HG02973 (cell line): ENCODE results near the gene ADAMTS10.
"Not testable (repeated sequence)": the region's sequence is repeated elsewhere in the genome, so short reads cannot be mapped to it uniquely, and the experiment has no call there.

Experiments
- ATAC-seq: cut with Tn5 transposase; IDR thresholded peaks from one replicate; pipeline ENCODE4 v1.9.1; 2021; ENCODE audit warnings: moderate library complexity; ENCODE audit not compliant: unreplicated experiment

Gene ADAMTS10

DNA sequence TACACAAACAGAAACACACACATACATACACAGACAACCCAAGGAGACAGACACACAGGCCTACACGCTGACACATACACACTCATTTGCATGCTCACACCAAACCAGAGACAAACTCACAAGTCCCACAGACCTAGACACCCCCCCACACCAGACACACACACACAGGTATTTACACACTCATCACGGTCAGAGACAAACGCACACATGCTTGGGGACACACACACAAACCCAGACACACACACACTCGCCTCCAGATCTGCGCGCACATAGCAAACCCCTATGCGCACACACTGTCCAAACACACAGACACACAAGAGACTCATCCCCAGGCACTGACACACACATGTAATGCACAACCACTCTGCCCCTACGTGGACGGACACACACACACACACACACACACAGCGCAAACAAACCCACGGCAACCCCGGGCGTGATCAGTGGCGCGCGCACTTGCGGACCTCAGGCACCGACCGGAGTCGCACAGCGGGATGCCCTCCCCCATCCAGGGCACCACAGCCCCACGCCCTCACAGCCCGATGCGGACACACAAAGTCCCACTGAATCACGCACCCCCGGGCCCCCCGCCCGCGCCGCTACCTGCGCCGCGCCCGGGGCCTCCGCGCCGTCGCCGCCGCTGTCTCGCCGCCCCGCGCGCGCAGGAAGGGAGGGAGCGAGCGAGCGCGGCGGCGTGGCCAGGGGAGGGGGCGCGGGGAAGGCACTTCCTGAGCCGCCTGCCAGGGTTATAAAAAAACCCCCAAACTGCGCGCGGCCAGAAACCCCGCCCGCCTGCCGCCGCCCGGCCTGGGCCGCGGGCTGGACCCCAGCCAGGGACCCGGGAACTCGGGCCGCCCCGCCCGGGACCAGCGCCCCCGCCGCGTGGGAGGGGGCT lies at the start of gene ADAMTS10:
Gene ADAMTS10 (minus strand): TSS at position 675 of the 895 bp plus-strand sequence. CDS start 5,005 bp downstream, outside the sequence.
- ATAC-seq = no peak

DNA sequence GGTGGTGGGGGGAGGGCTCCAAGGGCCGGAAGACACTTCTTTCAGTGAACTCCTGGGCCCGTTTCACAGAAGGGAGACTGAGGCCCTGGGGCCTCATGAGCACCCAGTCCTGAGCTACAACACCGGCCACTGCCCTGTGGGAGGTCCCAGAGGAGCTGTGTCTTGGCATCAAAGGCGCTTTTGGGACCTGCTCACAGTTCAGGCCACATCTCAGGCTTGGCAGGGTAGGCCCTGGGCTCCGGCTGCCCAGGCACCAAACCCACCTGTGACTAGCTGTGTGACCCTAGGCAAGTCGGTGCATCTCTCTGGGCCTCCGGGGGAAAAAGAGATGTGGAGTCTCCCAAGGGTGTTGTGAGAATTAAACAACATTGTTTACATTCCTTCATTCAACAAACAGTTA lies 49.4 kb upstream of the ADAMTS10 start:
- ATAC-seq = no peak

DNA sequence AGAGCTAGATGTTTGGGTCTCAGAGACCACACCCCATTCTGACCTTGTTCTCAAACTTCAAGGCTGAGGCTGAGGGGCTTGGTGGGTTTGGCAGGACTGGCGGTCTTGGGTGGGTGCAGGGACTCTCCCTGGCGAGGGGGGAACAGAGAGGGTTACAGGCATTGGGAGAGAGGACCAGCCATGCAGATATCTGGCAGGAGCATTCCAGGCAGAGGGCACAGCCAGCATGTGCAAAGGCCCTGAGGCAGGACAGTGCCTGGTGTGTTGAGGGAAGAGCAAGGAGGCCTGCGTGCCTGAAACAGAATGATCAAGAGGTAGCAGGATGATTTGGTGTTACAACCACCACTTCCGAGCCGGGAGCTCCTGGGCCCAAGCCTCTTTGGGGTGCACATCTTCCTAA lies 47.4 kb upstream of the ADAMTS10 start:
- ATAC-seq = no peak

DNA sequence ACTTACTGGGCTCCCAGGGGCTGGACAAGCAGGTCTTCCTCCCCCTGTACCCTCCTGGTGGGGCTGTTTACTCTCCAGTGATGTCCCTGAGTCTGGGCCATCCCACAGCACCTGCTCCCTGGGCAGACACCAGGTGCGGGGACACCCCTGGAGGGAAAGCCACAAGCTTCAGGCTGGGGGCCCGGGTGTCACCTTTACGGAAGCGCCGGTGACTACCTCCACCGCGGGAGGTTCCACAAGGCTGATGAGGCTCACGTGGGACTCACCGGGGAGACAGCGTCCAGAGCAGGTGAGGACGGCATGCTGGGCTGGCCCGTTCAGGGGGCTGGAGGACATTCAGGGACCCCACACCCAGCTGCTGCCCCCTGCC lies 44.8 kb upstream of the ADAMTS10 start:
- ATAC-seq = no peak

DNA sequence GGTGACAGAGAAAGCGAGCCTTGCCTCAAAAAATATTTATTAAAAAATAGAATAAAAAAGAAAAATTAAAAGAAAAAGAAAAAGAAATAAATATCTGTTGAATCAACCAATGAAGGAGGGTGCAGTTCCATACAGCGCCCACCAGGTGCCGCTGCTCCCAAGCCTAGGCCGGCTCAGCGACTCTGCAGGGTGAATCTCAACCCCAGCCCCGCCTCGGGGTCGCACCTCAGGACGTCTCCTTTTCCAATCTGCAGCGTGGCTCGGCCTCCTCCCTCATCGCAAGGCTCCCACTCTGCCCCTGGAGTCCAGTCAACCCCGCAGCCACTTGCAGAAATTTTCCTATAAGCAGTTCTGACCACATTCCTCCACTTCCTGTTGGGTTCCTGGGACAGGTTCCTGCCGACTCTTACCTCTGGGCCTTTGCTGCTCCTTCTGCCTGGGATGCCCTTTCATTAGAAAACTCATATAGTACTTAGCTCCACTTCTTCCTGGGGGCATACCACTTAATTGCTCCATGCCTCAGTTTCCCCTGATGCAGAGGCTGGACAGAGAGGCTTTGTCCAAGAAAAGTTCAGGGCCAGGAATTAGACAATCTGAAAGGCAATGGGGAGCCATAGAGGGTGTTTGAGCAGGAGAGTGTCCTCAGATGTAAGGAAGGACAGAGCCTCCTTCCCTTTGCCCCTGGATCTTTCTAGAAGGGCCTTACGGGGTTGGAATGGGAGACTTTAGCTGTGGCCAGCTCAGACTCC lies 44.2 kb upstream of the ADAMTS10 start:
- no peak for ATAC-seq

DNA sequence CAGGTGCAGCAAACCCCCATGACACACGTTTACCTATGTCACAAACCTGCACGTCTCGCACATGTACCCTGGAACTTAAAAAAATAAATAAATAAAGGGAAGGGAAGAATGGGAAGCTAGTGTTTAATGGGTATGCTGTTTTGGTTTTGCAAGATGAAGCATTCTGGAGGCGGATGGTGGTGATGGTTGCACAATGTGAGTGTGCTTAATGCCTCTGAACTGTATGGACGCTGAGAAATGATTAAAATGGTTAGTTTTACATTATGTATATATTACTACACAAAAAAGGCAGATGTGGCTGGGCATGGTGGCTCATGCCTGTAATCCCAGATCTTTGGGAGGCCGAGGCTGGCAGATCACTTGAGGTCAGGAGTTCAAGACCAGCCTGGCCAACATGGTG lies 37.7 kb upstream of the ADAMTS10 start:
- ATAC-seq = no peak

DNA sequence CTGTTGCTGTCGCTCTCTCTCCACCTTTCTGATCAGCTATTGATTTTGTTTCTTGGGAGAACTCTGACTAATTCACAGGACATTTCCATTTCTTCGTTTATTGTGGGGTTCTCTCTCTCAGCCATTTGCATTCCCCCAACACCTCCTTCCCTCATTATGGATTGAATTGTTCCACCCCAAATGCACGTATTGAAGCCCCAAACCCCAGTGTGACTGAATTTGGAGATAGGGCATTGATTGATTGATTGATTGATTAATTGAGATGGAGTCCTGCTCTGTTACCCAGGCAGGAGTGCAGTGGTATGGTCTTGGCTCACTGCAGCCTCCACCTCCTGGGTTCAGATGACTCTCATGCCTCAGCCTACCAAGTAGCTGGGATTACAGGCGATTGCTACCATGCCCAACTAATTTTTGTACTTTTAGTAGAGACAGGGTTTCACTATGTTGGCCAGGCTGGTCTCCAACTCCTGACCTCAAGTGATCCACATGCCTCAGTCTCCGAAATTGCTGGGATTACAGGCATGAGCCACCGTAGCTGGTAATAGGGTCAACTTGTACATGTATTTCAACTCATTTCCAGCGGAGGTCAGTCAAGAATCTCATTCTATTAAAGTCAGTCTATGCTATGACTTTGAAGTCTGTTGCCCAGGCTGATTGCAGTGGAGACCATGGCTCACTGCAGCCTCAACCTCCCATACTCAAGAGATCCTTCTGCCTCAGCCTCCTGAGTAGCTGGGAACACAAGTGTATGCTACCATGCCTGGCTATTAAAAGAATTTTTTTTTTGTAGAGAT lies 33.5 kb upstream of the ADAMTS10 start:
- ATAC-seq = no peak

DNA sequence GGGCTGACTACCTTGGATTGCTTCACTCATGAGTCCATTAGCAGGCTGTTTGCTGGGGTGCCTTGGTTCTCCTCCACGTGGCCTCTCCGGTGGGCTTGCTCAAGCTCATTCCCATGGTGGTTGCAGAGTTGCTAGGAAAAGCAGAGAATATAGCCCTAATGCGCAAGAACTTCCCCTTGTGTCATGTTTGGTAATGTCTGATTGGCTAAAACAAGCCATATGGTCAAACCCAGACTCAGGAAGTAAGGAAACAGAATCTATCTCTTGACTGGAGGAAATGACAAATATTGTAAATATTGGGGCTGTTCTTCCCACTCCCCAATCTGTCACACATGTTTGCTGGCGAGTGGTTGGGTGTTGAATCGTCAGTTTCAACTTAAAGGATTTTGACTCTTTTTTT lies 32.0 kb upstream of the ADAMTS10 start:
- no peak for ATAC-seq

DNA sequence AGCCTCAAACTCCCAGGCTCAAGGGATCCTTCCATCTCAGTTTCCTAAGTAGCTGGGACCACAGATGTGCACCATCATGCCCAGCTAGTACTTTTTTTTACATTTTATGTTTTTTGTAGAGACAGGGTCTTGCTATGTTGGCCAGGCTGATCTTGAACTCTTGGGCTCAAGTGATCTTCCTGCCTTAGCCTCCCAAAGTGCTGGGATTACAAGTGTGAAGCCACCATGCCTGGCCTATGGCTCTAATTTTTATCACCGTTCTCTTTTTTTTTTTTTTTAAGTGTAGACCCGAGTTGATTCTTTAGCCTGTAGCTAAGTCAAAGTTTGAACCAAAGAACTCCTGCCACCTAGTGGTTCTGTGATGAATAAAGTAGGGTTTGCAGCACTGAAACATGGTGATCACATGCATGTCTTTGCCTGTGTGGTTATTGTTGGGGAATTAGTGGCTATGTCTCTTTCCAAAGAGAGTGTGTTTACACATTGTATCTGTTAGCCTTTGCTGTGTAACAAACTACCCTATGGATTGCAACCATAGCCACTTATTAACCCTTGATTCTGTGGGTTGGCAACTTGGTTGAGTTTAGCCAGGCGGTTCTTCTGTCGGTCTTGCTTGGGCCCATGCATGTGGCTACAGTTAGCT lies 31.5 kb upstream of the ADAMTS10 start:
- ATAC-seq = no peak

DNA sequence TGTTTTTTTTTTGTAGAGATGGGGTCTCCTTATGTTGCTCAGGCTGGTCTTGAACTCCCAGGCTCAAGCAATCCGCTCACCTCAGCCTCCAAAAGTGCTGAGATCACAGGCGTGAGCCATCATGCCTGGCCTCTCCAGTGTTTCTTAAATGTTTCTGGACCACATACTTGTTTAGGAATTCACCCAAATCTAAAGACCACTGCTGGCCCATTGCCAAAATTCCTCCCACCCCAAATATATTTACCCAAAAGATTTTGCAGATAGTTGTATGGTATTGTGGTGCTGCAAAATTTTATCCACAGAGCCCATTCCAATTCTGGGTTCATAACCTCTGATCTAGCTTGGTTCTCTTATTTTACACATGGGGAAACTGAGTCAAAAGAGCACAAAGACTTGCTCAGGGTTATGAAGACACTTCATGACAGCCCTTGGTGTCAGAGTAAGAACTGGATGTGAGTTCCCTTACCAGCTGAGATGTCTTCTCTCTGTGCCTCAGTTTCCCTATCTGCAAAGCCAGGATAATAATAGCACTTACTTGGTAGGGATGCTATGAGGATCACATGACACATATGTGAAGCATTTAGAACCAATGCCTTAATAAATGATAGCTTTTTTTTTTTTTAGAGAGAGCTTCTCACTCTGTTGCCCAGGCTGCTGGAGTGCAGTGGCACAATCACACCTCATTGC lies 30.8 kb upstream of the ADAMTS10 start:
- ATAC-seq = no peak

DNA sequence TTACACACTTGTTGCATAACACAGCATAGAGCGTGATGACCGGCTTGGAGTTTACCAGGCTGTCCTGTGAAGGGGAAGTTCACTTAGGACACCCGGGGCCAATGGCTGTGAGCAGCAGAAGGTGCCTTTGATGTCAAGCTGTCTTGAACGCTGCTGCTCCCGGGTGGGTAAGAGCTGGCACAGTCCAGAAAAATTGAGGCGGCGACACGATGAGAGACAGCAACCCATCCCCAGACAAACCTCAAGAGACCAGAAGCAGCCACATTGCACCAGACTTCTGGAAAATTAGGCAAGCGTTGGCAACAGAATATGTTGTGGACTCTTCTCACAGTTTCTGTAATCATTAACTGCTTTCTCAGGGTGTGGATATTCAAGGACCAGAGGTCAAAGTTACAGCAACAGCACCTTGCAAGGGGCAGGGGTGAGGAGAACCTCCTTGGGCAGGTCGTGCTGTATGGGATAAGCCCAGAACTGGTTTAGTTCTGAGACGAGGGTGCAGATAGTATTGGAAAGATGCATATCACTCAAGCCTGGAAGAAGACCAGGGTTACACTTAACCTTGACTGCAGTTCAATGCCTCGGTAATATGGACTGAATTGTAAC lies 30.0 kb upstream of the ADAMTS10 start:
- ATAC-seq = no peak

DNA sequence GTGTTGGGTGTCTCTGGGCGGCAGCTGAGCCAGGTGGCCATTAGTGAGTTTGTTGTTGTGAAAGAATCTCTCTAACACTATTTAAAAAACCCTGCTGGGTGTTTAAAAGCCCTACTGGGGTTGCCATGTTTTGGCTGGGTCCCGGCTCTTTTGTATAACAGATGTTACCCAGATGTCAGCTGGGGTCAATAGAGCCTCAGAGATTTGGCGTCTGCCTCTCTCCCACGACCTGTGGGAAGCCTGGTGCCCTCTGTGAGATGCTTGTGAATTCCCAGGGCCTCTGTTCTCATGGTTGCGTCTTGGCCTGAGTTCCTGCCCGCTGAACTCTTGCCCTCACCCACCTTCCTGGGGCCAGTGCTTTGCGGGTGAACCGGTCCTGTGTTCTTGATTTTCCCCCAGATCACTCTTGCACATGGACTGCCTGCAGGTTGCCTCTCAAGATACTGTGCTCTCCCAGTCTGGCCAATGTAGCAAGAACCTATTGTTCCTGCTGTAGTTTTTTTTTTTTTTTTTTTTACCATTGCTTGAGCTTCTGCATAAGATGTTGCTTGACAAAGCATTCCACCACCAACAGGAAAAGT lies 29.4 kb upstream of the ADAMTS10 start:
- no peak for ATAC-seq

DNA sequence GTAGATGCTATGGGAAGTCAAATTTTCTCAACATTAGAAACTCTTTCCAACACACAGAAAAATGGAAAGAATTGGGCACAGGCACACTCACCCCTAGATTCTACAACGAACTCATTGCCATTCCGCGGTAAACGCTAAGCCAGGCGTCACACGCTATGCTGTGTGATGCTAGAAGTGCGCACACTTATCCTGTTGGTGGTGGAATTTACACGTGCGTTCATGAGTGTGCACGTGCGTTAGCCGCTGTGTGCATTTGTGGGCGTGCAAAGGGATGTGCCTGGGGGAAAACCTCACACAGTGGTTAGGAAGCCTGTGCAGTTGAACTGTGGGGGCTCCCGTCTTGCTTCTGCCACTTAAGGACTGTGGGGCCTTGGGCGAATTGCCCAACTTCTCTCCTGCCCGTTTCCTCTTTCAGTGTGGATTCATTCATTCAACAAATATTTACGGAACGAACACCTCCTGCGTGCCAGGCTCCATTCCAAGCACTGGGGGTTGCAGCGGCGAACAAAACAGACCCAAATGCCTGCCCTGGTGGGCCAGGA lies 27.6 kb upstream of the ADAMTS10 start:
- no peak for ATAC-seq

DNA sequence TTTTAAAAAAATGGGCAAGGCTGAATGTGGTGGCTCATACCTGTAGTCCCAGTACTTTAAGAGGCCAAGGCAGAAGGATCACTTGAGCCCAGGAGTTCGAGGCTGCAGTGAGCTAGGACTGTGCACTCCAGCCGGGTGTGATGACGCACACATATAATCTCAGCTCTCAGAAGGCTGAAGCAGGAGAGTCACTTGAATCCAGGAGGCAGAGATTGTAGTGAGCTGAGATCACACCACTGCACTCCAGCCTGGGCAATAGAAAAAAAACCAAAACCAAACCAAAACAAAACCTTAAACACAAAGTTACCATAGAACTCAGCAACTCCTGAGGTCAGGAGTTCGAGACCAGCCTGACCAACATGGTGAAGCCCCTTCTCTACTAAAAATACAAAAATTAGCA lies 26.6 kb upstream of the ADAMTS10 start:
- ATAC-seq = not testable (repeated sequence)

DNA sequence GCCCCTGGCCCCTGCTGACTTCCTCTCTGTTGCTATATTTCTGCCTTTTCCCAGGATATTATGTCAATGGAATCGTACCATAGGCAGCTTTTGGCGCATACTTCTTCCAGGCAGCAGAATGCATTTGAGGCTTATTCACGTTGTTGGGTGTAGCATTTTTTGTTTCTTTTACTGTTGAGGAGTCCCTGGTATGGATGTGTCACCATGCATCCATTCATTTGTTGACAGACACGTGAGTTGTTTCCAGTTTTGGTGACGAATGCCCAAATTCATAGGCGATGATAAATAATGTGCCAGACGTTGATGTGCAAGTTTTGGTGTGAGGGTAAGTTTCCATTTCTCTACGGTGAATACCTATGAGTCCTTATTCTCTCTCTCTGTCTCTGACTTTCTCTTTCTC lies 24.9 kb upstream of the ADAMTS10 start:
- ATAC-seq = no peak

DNA sequence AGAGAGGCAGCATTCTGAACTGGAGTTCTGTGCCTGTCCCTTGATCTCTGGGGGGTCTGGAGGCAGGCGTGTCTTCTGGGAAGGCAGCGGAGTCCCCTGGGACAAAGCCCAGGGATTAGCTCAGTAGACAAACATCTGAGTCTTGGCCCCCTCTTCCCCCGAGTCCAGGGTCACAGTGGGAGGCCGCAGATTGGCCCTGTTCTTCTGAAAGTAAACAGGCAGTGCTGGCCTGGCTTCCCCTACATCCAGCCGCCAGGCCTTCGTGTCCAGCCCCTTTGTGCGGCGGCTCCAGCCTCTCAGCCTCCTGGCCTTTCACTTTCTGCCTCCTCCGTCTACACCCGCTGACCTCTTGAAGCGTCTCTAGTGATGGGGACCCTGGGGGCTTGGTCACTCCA lies 20.9 kb upstream of the ADAMTS10 start:
- ATAC-seq = no peak

DNA sequence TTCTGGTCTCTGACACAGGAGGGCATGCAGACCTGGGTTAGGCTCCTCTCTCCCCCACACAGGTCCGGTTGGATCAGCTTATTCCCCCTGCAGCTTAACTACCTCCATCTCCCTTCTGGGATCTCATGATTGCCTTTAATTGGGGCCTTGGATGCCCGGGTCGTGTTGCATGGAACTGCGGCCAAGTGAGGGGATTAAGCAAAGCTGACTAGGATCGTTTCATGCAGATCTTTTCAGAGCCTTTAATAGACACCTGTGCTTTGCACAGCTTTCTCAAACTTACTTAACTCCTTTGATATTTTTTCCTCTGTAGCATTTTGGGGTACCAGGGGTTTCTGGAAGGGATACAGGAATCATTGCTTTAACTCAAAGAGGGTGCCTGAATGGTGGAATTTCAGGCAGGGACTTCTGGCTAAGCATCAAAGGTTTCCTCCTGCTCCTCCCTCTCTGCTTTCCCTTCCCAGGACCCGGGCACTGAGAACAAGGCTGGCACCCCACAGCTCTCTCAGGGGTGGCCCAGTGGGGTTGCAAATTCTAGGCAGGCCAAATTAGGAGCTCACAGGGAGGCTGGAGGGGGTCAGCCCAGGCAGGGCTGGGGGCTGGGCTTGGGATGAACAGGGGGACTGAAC lies 20.4 kb upstream of the ADAMTS10 start:
- ATAC-seq = no peak

DNA sequence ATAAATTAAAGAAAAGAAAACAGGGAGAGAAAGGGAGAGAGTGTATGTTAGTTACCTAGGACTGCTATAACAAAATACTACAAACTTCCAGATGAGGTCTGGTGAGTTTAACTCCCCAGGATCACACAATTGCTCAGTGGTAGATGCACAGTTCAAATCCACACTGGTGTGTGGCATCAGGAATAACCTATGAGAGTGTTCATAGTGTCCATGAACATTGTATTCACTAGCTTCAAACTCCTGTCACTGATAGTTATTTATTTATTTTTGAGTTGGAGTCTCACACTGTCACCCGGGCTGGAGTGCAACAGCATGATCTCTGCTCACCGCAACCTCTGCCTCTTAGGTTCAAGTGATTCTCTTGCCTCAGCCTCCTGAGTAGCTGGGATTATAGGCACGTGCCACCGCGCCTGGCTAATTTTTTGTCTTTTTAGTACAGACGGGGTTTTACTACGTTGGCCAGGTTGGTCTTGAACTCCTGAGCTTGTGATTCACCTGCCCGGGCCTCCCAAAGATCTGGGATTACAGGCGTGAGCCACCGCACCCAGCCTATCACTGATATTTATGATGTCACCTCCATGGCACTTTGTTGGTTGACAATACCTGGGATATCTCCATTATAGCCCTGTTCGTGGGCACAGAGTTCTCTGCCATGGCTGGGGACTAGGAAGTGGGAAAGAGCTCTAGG lies 19.6 kb upstream of the ADAMTS10 start, which contains the start of gene NFILZ:
Gene NFILZ (plus strand): TSS at position 638 of the 688 bp plus-strand sequence. CDS start 46,133 bp downstream, outside the sequence.
- no peak for ATAC-seq
